ENCODE data around the gene TEF.

DNA sequence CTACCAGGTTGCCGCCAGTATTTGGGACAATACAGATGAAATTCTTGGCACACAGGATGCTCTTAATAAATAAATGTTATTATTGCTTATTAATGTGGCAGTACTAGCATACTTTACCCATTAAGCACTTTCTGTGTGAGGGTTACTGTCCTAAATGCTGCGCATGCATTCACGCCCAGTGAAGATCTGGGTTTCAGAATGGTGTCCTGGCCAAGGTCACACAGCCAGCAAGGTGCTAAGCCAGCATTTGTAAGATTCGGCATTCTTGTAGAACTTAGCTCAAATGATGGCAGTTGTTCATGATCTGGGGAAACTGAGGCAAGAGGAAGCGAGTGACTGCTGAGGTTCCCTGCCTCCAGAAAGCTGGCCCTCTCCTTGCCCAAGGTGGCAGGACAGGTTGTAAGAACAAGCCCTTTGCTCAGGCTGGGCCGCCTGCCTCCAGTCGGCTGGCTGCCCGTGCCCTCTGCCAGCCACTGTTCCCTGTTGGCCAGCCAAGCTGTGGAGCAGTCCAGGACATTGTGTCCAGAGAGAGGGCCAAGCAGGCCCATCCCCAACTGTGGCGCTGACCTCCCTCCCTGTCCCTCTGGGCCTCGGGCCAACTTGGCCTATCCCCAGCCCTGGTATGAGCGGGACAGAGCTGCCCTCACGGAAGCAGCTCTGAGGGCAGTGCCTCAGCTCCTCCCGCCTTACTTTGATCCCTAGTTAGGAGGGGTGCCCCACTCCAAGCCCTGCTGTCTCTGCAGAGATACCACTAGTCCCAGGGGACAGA, 36.1 kb downstream of the TEF start:
- TF ChIP-seq, protein P1, sequence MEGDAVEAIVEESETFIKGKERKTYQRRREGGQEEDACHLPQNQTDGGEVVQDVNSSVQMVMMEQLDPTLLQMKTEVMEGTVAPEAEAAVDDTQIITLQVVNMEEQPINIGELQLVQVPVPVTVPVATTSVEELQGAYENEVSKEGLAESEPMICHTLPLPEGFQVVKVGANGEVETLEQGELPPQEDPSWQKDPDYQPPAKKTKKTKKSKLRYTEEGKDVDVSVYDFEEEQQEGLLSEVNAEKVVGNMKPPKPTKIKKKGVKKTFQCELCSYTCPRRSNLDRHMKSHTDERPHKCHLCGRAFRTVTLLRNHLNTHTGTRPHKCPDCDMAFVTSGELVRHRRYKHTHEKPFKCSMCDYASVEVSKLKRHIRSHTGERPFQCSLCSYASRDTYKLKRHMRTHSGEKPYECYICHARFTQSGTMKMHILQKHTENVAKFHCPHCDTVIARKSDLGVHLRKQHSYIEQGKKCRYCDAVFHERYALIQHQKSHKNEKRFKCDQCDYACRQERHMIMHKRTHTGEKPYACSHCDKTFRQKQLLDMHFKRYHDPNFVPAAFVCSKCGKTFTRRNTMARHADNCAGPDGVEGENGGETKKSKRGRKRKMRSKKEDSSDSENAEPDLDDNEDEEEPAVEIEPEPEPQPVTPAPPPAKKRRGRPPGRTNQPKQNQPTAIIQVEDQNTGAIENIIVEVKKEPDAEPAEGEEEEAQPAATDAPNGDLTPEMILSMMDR (conservative IDR thresholded peaks at IDR 0.05; ENCODE audit: low read depth, low read length), result no peak
- no peak for TF ChIP-seq EZH2 (IDR thresholded peaks at IDR 0.05; ENCODE audit: borderline replicate concordance, low read depth, low read length, poor library complexity, severe bottlenecking)
